Brain microvascular endothelial cell (primary cell): ENCODE results near the gene ZNF804B.

Experiments
- DNase-seq: peaks from one replicate; pipeline ENCODE4 v3.0.0-alpha.2; 2020
- H3K27ac ChIP-seq: fragments of 250-450 bp; sonication (Bioruptor Pico); 2 replicates; pipeline ENCODE4 v1.5.1; 2020; ENCODE audit warnings: mild to moderate bottlenecking, moderate library complexity
- H3K27me3 ChIP-seq: fragments of 250-450 bp; sonication (Bioruptor Pico); replicated peaks from 2 replicates; pipeline ENCODE4 v1.5.1; 2020; ENCODE audit warnings: mild to moderate bottlenecking
- H3K36me3 ChIP-seq: fragments of 250-450 bp; sonication (Bioruptor Pico); replicated peaks from 2 replicates; pipeline ENCODE4 v1.5.1; 2020; ENCODE audit warnings: mild to moderate bottlenecking
- H3K4me3 ChIP-seq: 2 replicates; pipeline ENCODE4 v1.5.1; 2011; ENCODE audit warnings: low read depth, mild to moderate bottlenecking, control low read depth, low read length, moderate library complexity
- CTCF ChIP-seq: IDR thresholded peaks from 2 replicates; pipeline ENCODE4 v1.5.1; 2011; ENCODE audit warnings: low read depth, mild to moderate bottlenecking, moderate library complexity, low read length, control low read depth, inconsistent platforms; ENCODE audit errors: missing control alignments
- in situ Hi-C: cut with HindIII; loops from 2 replicates; pipeline ENCODE4 v1.10.0; 2017; ENCODE audit warnings: low sequenced_read_pairs, low pct_ligation_motif_present

ZNF804B gene

GRCh38 chr7:89339748-89340147 is 580.2 kb downstream of the ZNF804B start:
- TF ChIP-seq CTCF = no peak
- no peak overlapping the region for H3K27ac ChIP-seq
- no peak overlapping the region for H3K4me3 ChIP-seq
- no peaks in the 10 kb centered on the region for H3K36me3 ChIP-seq
- no peak for DNase-seq
- in situ Hi-C loops = no loop called here
- H3K27me3 ChIP-seq = no peaks in the 10 kb centered on the region

DNA sequence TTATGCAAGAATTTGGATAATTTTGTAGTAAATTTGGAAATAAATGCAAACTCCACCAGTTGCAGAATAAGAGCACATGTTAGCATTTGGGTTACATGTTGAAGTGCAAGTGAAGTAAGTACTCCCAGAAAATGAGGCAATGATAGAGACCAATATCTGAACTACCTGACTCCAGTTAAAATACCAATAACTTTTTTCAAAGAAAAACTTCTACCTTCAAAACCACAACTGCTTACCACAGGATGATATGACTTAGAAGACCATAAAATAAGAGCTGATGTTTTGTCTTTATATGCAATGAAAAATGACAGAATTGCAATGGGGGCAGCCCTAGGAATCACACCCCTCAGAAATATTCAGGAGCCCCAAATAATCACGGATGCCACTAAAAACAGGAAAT is 597.6 kb downstream of the ZNF804B start:
- TF ChIP-seq CTCF = no peak
- no peak for DNase-seq
- in situ Hi-C loops = no loop called here

DNA sequence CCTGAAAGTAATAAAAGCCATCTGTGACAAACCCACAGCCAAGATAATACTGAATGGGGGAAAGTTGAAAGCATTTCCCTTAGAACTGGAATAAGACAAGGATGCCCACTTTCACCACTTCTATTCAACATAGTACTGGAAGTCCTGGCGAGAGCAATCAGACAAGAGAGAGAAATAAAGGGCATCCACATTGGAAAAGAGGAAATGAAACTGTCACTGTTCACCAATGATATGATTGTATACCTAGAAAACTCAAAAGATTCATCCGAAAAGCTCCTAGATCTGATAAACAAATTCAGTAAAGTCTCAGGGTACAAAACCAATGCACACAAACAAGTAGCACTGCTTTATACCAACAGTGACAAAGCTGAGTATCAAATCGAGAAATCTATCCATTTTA is 617.7 kb downstream of the ZNF804B start:
- Histone ChIP-seq H3K36me3 (no peaks in the 10 kb centered on the region), H3K27ac (no peak overlapping the region)
- in situ Hi-C loops = no loop called here

More for the DNA sequence above, 597.6 kb downstream of the ZNF804B start:
- no peaks in the 10 kb centered on the region for H3K36me3 ChIP-seq
- no peak overlapping the region for H3K4me3 ChIP-seq
- no peak overlapping the region for H3K27ac ChIP-seq
- H3K27me3 ChIP-seq = no peaks in the 10 kb centered on the region

DNA sequence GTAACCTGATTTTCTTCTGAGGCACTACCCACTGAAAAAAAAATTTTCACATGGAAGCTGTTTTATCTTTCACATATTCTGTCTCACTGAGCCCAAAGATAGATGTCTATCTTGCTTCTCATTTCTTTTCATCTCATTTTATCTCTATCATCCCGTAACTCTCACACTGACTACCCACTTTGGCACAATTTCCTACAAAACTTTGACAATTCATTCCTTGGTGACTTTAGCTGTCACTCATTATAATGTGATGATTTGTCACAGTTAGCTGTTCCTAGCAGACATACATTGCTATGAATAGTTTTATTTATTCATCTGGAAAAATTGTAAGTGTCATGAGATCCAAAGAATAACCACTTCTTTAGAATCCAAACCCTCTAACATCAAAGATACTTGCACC is 625.9 kb downstream of the ZNF804B start:
- Histone ChIP-seq H3K27me3 (no peaks in the 10 kb centered on the region), H3K27ac (no peak overlapping the region), H3K36me3 (no peaks in the 10 kb centered on the region), H3K4me3 (no peak overlapping the region)
- in situ Hi-C loops = no loop called here
- TF ChIP-seq CTCF = no peak
- no peak for DNase-seq

More for the DNA sequence above, 617.7 kb downstream of the ZNF804B start:
- Histone ChIP-seq H3K27me3 (no peaks in the 10 kb centered on the region), H3K4me3 (no peak overlapping the region)
- DNase-seq = no peak
- TF ChIP-seq CTCF = no peak
